GM18517 (cell line): Measurements from ENCODE around the gene RRP1.
"Not testable (repeated sequence)": the region's sequence is repeated elsewhere in the genome, so short reads cannot be mapped to it uniquely, and the experiment has no call there.

ENCODE experiments used
- ATAC-seq: cut with Tn5 transposase; IDR thresholded peaks from one replicate; pipeline ENCODE4 v1.9.1; 2021; ENCODE audit warnings: mild to moderate bottlenecking, moderate library complexity; ENCODE audit not compliant: unreplicated experiment

Gene RRP1

GRCh38 chr21:43835050-43835449, 45.7 kb downstream of the RRP1 start:
- ATAC-seq = no peak

GRCh38 chr21:43835861-43836260, 46.5 kb downstream of the RRP1 start:
- no peak for ATAC-seq

GRCh38 chr21:43836616-43837015, 47.2 kb downstream of the RRP1 start:
- ATAC-seq = no peak

GRCh38 chr21:43840259-43840658, 50.9 kb downstream of the RRP1 start:
- ATAC-seq = no peak

GRCh38 chr21:43842742-43843141, 53.4 kb downstream of the RRP1 start:
- no peak for ATAC-seq

GRCh38 chr21:43844906-43845305, 55.5 kb downstream of the RRP1 start:
- not testable (repeated sequence) for ATAC-seq

- ATAC-seq = no peak
Observed at GRCh38 chr21:43845386-43845785, 56.0 kb downstream of the RRP1 start.

- no peak for ATAC-seq
Observed at GRCh38 chr21:43846430-43846829, 57.1 kb downstream of the RRP1 start.

GRCh38 chr21:43847301-43847700, 57.9 kb downstream of the RRP1 start:
- no peak for ATAC-seq

GRCh38 chr21:43848771-43849170, 59.4 kb downstream of the RRP1 start:
- ATAC-seq = no peak

GRCh38 chr21:43849532-43850299, 60.3 kb downstream of the RRP1 start:
- ATAC-seq = no peak

GRCh38 chr21:43850728-43851295, 61.4 kb downstream of the RRP1 start:
- ATAC-seq = no peak

GRCh38 chr21:43851593-43851992, 62.2 kb downstream of the RRP1 start:
- no peak for ATAC-seq

- ATAC-seq = no peak
Observed at GRCh38 chr21:43853851-43854772, 64.7 kb downstream of the RRP1 start.
